ENCODE results near the gene ZNF738.

GRCh38 chr19:21321996-21322395 lies 36.8 kb upstream of the ZNF738 start:
- no peak for TF ChIP-seq CTCF (IDR thresholded peaks at IDR 0.05)
- no peak for TF ChIP-seq POLR2AphosphoS5 (IDR thresholded peaks at IDR 0.05; ENCODE audit: low read depth, low read length)
- TF ChIP-seq MAX (IDR thresholded peaks at IDR 0.05; ENCODE audit: low read depth), result no peak
- TF ChIP-seq FOXJ3 (CRISPR knock-in tag; IDR thresholded peaks at IDR 0.05), result no peak
- TF ChIP-seq FOXM1 (IDR thresholded peaks at IDR 0.05; ENCODE audit: low read depth), result no peak
- TF ChIP-seq TCF12 (IDR thresholded peaks at IDR 0.05), result no peak
- no peak for TF ChIP-seq EP300 (IDR thresholded peaks at IDR 0.05; ENCODE audit: borderline replicate concordance in 1 of 2, low read depth in 1 of 2, low read length in 1 of 2)
- TF ChIP-seq CHD2 (IDR thresholded peaks at IDR 0.05; ENCODE audit: low read length, partially characterized antibody), result no peak
- TF ChIP-seq YY1 (IDR thresholded peaks at IDR 0.05; ENCODE audit: low read depth), result no peak
- TF ChIP-seq TAF1 (IDR thresholded peaks at IDR 0.05; ENCODE audit: borderline replicate concordance, low read depth, low read length), result no peak
